ENCODE results near the gene STX17. TPM values are rescaled to one million over a fixed set of nuclear protein-coding genes. Genes with fewer than 3 reads are reported as not detected.

Gene STX17
- total and polyA plus RNA-seq, 12 donors, result 5.4 to 47.2 (median 29.1) TPM

- 94 to 98% (median 96%) methylated on average over 5 to 6 of the region's 6 CpGs for WGBS, 4 donors
- TF ChIP-seq POLR2A (IDR thresholded peaks at IDR 0.05) (no peak), CTCF (IDR thresholded peaks at IDR 0.05) (no peak)
- no peak for DNase-seq
These were observed 10.9 kb upstream of the STX17 start for GRCh38 chr9:99895510-99895909.

GRCh38 chr9:99896119-99896518, 10.3 kb upstream of the STX17 start:
- no peak for DNase-seq
- intact Hi-C loops (cut with DNase I), result no loop called here
- no peak overlapping the region for H3K4me3 ChIP-seq
- no peaks in the 10 kb centered on the region for H3K27me3 ChIP-seq
- H3K27ac ChIP-seq, result no peak overlapping the region
- no peaks in the 10 kb centered on the region for H3K9me3 ChIP-seq (replicated peaks in 1 of 3)
- WGBS, 4 donors, result 90 to 95% (median 94%) methylated on average over 2 of the region's 2 CpGs
- H3K4me1 ChIP-seq (replicated peaks in 1 of 2), result no peaks in the 10 kb centered on the region
- no peaks in the 10 kb centered on the region for H3K36me3 ChIP-seq (replicated peaks in 1 of 2)
- TF ChIP-seq CTCF (IDR thresholded peaks at IDR 0.05) (no peak), POLR2A (IDR thresholded peaks at IDR 0.05) (no peak)

More at GRCh38 chr9:99895510-99895909, 10.9 kb upstream of the STX17 start:
- Histone ChIP-seq H3K36me3 (replicated peaks in 1 of 2) (no peaks in the 10 kb centered on the region), H3K4me3 (no peak overlapping the region), H3K27ac (no peak overlapping the region), H3K27me3 (no peaks in the 10 kb centered on the region), H3K9me3 (replicated peaks in 1 of 3) (no peaks in the 10 kb centered on the region), H3K4me1 (replicated peaks in 1 of 2) (no peaks in the 10 kb centered on the region)
- intact Hi-C loops (cut with DNase I), result no loop called here

DNA sequence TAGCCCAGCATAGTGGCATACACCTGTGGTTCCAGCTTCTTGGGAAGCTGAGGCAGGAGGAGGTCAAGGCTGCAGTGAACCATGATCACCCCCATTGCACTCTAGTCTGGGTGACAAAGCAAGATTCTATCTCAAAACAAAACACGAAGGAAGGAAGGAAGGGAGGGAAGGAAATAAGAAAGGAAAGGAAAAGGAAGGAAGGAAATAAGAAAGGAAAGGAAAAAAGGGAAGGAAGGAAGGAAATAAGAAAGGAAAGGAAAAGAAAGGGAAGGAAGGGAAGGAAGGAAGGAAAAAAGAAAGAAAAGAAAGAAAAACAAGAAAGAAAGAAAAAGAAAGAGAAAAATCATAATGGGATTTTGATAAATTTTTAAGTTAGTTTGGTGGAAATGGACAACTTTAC, 3.1 kb upstream of the STX17 start:
- H3K9me3 ChIP-seq (replicated peaks in 1 of 3), result no peaks in the 10 kb centered on the region
- TF ChIP-seq CTCF (IDR thresholded peaks at IDR 0.05) (no peak), POLR2A (IDR thresholded peaks at IDR 0.05) (no peak)
- 72 to 91% (median 83%) methylated on average over 1 of the region's 1 CpG for WGBS, 4 donors
- DNase-seq, result no peak
- H3K27ac ChIP-seq, result no peak overlapping the region
- H3K27me3 ChIP-seq, result no peaks in the 10 kb centered on the region
- no peaks in the 10 kb centered on the region for H3K36me3 ChIP-seq (replicated peaks in 1 of 2)
- H3K4me1 ChIP-seq (replicated peaks in 1 of 2), result peaks cover 0 to 11% of the 10 kb centered on the region in 2 donors
- intact Hi-C loops (cut with DNase I), result no loop called here
- H3K4me3 ChIP-seq, result no peak overlapping the region

DNA sequence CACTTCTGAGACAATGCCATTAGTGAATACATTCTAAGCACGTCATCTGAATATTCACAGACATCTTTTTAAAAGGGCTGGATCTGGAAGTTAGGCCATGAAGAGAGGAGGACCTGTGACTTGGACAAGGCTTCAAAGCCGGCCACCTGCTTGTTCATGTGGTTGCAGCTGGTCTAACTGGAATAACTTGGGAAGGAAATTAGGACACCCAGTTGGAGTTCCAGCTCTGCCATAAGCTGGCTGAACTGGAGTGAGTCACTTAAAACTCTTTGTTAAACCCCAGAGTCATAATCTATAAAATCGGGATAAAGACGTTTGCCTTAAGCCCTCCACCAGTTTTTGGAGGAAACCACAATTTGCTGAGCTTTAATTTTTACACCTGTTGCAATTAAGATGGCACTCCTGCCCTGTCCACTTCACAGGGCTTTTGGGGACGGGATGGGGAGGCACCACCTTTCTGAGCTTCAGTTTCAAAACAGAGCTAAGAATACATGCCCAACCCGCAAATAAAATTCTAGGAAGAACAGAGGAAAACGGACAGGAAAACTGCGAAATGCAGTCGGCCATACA, 536 bp upstream of the STX17 start:
- Histone ChIP-seq H3K36me3 (replicated peaks in 1 of 2) (no peaks in the 10 kb centered on the region), H3K27ac (peak overlapping the region in 4 of 5 donors; percentile 96 to 97 (median 97)), H3K27me3 (no peaks in the 10 kb centered on the region), H3K4me1 (replicated peaks in 1 of 2) (peaks cover 0 to 14% of the 10 kb centered on the region in 2 donors), H3K4me3 (peak overlapping the region in 2 of 4 donors; percentile 79 to 95), H3K9me3 (replicated peaks in 1 of 3) (no peaks in the 10 kb centered on the region)
- intact Hi-C loops (cut with DNase I), result loop anchor here in 1 of 2 donors (5.0 kb wide), 1 partner anchor 84 kb away; the partner anchor contains the start of gene NR4A3
- no peak for TF ChIP-seq POLR2A (IDR thresholded peaks at IDR 0.05)
- peak in 4 of 7 donors; percentile 17 to 28 (median 20) for DNase-seq
- WGBS, 4 donors, result 21 to 27% (median 22%) methylated on average over 9 of the region's 9 CpGs

- intact Hi-C loops (cut with DNase I), result loop anchor here in 1 of 2 donors (5.0 kb wide), 1 partner anchor 85 kb away; the partner anchor contains the start of gene NR4A3
- WGBS, 4 donors, result 0 to 7% (median 3%) methylated on average over 9 of the region's 9 CpGs
These were observed 716 bp downstream of the STX17 start for GRCh38 chr9:99907208-99907532.

More at GRCh38 chr9:99907208-99907532, 716 bp downstream of the STX17 start:
- Histone ChIP-seq H3K4me3 (peak overlapping the region; percentile 70 to 95 (median 80)), H3K36me3 (replicated peaks in 1 of 2) (no peaks in the 10 kb centered on the region), H3K9me3 (replicated peaks in 1 of 3) (no peaks in the 10 kb centered on the region), H3K27me3 (no peaks in the 10 kb centered on the region), H3K4me1 (replicated peaks in 1 of 2) (peaks cover 0 to 14% of the 10 kb centered on the region in 2 donors), H3K27ac (peak overlapping the region; percentile 94 to 97 (median 97))
- TF ChIP-seq POLR2A (IDR thresholded peaks at IDR 0.05) (no peak), CTCF (IDR thresholded peaks at IDR 0.05) (no peak)
- no peak for DNase-seq
